HG03565 (cell line): Measurements from ENCODE around the gene ATP6V1A.

Experiments used
- ATAC-seq: cut with Tn5 transposase; IDR thresholded peaks from one replicate; pipeline ENCODE4 v1.9.1; 2021; ENCODE audit warnings: mild to moderate bottlenecking, moderate library complexity; ENCODE audit not compliant: unreplicated experiment

ATP6V1A gene

DNA sequence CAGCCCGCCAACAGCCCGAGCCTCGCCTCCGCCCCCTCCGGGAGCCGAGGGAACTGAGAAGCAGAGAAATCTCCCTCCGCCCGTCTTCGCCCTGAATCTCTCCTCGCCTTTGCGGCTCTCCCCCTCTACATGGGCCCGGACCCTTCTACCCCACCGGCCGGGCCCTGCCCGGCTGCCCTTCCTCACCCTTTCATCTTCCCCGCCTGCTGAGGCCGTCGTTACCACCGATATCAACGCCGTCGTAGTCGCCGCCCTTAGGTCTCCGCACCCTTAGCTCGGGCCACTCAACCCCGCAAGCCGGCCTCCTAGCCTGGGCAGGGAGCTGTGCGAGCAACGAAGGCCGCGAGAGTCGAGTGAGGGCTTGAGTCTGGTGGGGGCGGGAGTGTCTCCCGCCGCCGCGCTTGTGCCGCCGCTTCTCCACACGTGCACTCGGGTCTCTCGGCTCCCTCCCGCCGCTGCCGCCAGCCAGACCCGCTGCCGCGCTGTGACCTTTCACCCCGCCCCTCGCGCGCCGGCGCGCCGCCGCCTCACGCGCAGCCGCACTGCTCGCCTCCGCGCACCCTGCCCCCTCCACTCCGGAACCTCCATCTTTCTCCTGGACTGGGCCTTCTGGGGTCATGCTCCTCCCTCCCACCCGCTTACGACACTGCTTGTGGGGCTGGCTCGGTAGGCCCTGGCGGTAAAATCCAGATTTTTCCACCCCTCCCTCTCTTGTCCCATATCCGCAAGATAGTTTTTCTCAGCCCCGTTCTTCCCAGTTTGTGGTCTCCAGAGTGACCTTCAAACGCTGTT lies 883 bp upstream of the ATP6V1A start, which contains the start of gene NAA50:
Gene NAA50, minus strand, starts transcription at position 494 of the 792 bp plus-strand sequence. Its CDS starts 300 bp downstream, at position 194.
- peak; percentile 31 for ATAC-seq

- no peak for ATAC-seq
Observed at GRCh38 chr3:113747283-113748046, 630 bp downstream of the ATP6V1A start.

DNA sequence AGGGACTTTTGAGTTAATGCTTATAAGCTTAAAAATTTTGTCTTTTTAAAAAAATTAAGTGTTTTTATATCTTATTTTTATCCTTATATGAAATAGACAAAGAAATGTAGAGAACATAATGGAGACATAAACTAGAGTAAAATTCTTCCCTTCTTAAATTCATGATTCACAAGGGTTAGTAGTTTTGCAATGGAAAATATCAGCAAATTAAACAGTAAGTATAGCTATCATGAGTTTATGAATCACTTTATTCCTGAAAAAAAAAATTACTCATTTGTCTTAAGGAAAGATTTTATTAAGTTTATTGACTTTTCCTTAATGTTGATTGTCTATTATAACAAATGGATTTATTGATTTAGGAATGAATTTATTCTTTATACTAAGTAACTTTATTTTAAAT lies 4.3 kb downstream of the ATP6V1A start:
- ATAC-seq = no peak

DNA sequence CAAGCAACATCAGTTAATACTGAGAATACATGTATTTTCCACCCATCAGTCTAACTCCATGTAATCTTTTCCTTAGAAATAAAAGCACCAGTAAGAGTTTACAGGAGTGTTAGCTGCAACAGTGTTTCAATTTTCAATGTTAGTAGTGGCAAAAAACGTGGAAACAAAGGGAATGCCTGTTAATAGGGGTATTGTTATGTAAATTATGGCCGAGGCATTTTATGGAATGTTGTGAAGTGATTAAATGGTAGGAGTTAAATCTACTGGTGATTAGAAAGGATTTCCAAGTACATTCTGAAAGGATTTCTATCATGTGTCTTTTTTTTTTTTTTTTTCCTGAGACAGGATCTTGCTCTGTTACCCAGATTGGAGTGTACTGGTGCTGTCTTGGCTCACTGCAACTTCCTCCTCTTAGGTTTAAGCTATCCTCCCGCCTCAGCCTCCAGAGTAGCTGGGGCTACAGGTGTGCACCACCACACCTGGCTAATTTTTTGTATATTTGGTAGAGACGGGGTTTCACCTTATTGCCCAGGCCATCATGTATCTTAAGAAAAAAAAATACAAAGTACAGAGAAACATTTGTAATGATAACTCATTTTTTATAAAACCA lies 6.6 kb downstream of the ATP6V1A start:
- ATAC-seq = no peak

GRCh38 chr3:113754494-113755159 lies 7.8 kb downstream of the ATP6V1A start:
- ATAC-seq = no peak

DNA sequence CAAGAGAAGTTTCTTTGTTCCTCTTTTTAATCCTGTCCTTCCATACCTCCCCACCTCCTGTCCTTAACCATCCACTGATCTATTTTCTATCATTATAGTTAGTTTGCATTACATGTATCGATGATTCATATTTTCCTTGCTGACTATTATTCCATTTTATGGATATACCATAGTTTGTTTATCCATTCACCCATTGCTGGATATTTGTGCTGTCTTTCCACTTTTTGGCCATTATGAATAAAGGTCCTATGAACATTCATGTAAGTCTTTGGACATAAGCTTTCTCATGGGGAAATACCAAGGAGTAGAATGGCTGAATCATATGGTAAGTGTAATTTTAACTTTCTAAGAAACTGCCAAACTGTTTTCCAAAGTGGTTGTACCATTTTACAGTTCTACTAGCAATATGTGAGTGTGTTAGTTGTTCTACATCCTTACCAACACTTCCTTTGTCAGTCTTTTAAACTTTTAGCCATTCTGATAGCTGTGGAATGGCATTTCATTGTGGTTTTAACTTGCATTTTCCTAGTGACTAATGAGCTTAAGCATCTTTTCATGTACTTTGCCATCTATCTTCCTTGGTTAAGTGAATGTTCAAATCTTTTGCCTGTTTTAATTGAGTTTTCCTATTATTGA lies 11.7 kb downstream of the ATP6V1A start:
- no peak for ATAC-seq

GRCh38 chr3:113764698-113765097 lies 17.9 kb downstream of the ATP6V1A start:
- no peak for ATAC-seq

DNA sequence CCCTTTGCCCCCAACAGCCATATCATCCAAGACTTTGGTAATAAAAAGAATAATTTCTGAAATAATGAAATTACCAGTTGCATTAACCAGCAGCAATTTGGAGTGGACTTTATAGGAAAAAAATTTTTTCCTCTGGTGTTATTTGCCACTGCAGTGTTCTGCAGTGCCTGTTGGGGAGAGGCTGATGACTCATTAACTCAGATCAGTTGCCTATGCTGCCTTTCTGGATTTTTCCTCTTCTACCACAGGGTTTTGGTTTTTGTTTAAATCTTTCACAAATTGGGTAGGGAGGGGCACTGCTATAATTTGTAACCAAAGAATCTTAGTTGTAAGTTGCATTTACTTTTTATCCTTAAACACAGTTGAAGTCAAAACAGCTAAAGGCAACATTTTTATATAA lies 22.7 kb downstream of the ATP6V1A start:
- no peak for ATAC-seq

- ATAC-seq = no peak
Observed at GRCh38 chr3:113771993-113772392, 25.2 kb downstream of the ATP6V1A start.

DNA sequence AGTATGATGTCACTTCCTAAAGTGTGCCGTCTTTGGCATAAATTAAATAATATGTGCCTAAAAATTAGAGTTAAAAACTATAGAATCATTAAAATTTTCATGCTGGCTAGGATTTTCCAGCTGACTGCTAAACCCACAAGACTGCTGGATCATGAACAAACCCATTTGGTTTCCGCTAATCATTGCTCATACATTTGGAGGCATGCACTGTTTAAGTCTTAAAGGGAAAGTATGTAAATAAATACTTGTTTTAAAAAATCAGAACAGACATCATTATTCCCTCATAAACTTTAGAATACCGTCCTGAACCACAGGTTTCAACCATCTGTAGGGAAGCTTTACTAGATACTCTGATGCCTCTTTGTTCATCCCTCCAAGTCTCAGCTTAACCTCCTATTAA lies 26.5 kb downstream of the ATP6V1A start:
- no peak for ATAC-seq

DNA sequence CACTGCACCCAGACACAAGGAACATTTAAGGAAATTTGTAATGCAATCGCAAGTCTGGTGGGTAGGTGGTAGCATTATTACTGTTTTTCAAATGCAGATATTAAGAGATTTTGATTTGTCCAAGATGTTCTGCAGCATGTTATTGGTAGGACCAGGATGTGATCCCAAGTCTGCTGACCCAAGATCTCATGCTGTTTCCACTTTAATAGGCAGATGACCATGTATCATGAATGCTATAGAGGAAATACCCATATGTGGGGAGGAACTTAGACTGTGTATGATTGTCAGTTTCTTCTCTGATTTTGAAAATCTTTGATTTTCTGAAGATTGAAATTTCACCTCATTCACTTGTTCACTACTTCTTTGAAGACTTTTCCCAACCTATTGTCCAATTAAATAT lies 28.7 kb downstream of the ATP6V1A start:
- no peak for ATAC-seq

GRCh38 chr3:113776564-113776963 lies 29.7 kb downstream of the ATP6V1A start:
- ATAC-seq = no peak

GRCh38 chr3:113783463-113783862 lies 36.6 kb downstream of the ATP6V1A start:
- ATAC-seq = peak; percentile 65

DNA sequence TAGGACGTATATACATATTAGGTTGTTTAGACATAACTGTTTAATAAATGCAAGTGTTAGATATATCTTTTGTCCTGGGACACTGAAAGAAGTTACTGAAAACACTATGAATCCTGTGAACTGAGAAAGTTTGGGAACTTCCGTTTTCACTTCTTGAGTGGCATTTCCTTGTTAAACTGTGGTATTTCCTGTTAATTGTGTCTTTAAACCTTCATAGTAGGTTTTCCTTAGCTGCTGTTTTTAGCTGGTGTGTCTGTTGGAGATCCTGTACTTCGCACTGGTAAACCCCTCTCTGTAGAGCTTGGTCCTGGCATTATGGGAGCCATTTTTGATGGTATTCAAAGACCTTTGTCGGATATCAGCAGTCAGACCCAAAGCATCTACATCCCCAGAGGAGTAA lies 37.1 kb downstream of the ATP6V1A start:
- ATAC-seq = no peak

- no peak for ATAC-seq
Observed at GRCh38 chr3:113791381-113791780, 44.5 kb downstream of the ATP6V1A start.

DNA sequence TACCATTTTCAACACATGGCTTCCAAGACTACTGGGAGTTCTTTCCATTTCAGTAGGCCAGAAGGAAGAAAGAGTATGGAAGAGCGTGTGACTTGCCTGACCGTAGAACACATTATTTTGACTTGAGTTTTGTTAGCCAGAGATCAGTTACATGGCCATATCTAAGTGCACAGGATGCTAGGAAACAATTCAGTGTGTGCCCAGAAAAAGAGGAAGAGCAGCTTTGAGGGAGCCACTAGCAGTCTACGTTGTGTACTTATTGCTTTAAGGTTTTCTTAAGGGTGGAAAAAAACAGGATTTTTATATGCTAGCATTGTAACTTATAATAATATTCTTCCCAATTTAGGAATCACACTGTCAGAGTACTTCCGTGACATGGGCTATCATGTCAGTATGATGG lies 47.7 kb downstream of the ATP6V1A start:
- no peak for ATAC-seq

DNA sequence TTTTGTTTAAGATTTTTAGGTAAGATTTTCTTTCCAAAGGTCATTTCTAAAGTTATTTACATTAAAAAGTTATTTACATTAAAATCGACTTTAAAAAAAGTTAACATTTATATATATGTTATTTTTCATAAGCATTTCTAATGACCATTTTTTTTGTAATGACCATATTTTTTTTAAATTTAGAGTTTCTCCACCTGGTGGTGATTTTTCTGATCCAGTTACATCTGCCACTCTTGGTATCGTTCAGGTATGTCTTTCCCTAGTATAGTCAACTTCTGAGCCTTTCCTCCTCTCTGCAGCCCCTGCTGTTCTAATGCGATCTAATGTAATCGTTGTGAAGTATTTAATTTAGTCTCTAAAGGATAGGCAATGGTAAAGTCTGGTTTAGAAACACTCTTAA lies 48.9 kb downstream of the ATP6V1A start:
- ATAC-seq = no peak

GRCh38 chr3:113802795-113803455 lies 56.1 kb downstream of the ATP6V1A start:
- ATAC-seq = peak; percentile 49

- no peak for ATAC-seq
Observed at GRCh38 chr3:113804661-113805060, 57.8 kb downstream of the ATP6V1A start.

- no peak for ATAC-seq
Observed at GRCh38 chr3:113805249-113805648, 58.4 kb downstream of the ATP6V1A start.
